CD4-positive, alpha-beta T cell (primary cell): ENCODE measurements around the gene CDH16. TPM values are rescaled to one million over a fixed set of nuclear protein-coding genes. Genes with fewer than 3 reads are reported as not detected.

Source experiments
- ATAC-seq: fragments of 200-7000 bp; cut with Tn5 transposase; one replicate; pipeline ENCODE4 v1.10.0; 2022; ENCODE audit warnings: mild to moderate bottlenecking; ENCODE audit not compliant: poor library complexity
- CTCF ChIA-PET: fragments of 350-600 bp; sonication (Branson Sonifier 250); formaldehyde crosslinking; loops from one replicate; lab custom pipeline; 2021; ENCODE audit warnings: antibody characterized with exemption, inconsistent platforms; lab: Charles Lee
- POLR2A ChIA-PET: fragments of 350-600 bp; sonication (Branson Sonifier 250); formaldehyde crosslinking; loops from one replicate; lab custom pipeline; 2021; ENCODE audit warnings: antibody characterized with exemption, inconsistent platforms; lab: Charles Lee
- DNase-seq, 14 experiments: peaks; one replicate each; pipeline ENCODE4 v3.0.0-alpha.2; 2013 to 2020; ENCODE audit warnings: mixed read lengths in 2 of 14
- H3K27ac ChIP-seq, 2 donors: one replicate each; pipeline versions ENCODE4 v1.5.1 to v1.7.0; 2013; ENCODE audit warnings: low read length in 2 of 2, low read depth in 1 of 2, mild to moderate bottlenecking in 1 of 2
- H3K27me3 ChIP-seq, 2 experiments: 1 replicate in 1 of 2; 2 replicates in 1 of 2; pipeline versions ENCODE4 v1.6.1 to v1.7.0; 2013; ENCODE audit warnings: low read length in 2 of 2, control low read depth in 1 of 2, mild to moderate bottlenecking in 1 of 2, moderate library complexity in 1 of 2; ENCODE audit not compliant: insufficient read depth in 2 of 2, control insufficient read depth in 1 of 2
- H3K36me3 ChIP-seq: one replicate; pipeline ENCODE4 v1.6.1; 2013; ENCODE audit warnings: low read length, control low read depth; ENCODE audit not compliant: insufficient read depth
- H3K4me1 ChIP-seq: one replicate; pipeline ENCODE4 v1.6.1; 2013; ENCODE audit warnings: low read length, control low read depth; ENCODE audit not compliant: insufficient read depth
- H3K4me3 ChIP-seq: one replicate; pipeline ENCODE4 v1.5.1; 2013; ENCODE audit warnings: mild to moderate bottlenecking, low read length, moderate library complexity
- H3K9me3 ChIP-seq, 2 experiments: 1 replicate in 1 of 2; 2 replicates in 1 of 2; pipeline versions ENCODE4 v1.6.1 to v1.7.0; 2013; ENCODE audit warnings: low read length in 2 of 2, mild to moderate bottlenecking in 2 of 2, control low read depth in 1 of 2, moderate library complexity in 1 of 2; ENCODE audit not compliant: control insufficient read depth in 1 of 2, insufficient read depth in 1 of 2
- H3K27ac Mint-ChIP-seq: one replicate; pipeline ENCODE4 v1.8.0; 2020; ENCODE audit warnings: mixed read lengths
- H3K27me3 Mint-ChIP-seq: one replicate; pipeline ENCODE4 v1.8.0; 2021; ENCODE audit warnings: mixed read lengths
- H3K36me3 Mint-ChIP-seq: one replicate; pipeline ENCODE4 v1.8.0; 2021; ENCODE audit warnings: low read depth, mixed read lengths
- H3K4me1 Mint-ChIP-seq: one replicate; pipeline ENCODE4 v1.8.0; 2021; ENCODE audit warnings: low read depth, mixed read lengths
- H3K4me3 Mint-ChIP-seq: one replicate; pipeline ENCODE4 v1.8.0; 2020; ENCODE audit warnings: mild to moderate bottlenecking, mixed read lengths
- H3K9me3 Mint-ChIP-seq: one replicate; pipeline ENCODE4 v1.8.0; 2020; ENCODE audit warnings: mixed read lengths
- CTCF ChIP-seq: fragments of 200-600 bp; IDR thresholded peaks from one replicate; pipeline ENCODE4 v1.8.0; 2022; ENCODE audit warnings: antibody characterized with exemption, mild to moderate bottlenecking
- intact Hi-C, 2 experiments: fragments of 100-400 bp; cut with DNase I in 1 of 2; cut with micrococcal nuclease in 1 of 2; formaldehyde crosslinking; loops; one replicate each; pipeline versions ENCODE4 v1.15.1 to v1.9.0; 2023 to 2025; cut with DNase I, micrococcal nuclease
- total RNA-seq, 174 experiments: library from RNA in 2 of 174; stranded (reverse) in 2 of 174; gene quantifications; one replicate each; pipeline ENCODE4 v1.2.3 and lab custom pipeline; 2021 to 2026

Gene CDH16
- total RNA-seq, 2 experiments from 2014 or later, result not detected

DNA sequence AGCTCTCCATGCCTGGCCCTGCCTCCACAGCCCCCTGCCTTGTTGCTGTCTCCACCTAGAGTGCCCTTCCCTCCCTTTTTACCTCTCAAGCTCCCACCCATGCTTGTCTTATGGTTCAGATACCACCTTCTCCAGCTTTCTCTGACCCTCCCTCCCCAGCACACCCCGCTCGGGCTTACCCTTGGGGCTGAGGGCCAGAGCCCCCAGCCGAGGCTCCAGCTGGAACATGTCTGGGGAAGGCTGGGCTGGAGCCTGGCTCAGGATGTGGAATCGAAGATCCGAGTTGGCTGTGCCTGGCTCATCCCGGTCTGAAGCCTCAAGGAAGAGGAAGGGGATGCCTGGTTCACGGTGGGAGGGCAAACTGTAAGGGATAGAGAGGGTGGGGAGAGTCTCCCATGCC, 3.6 kb downstream of the CDH16 start:
- POLR2A ChIA-PET, result no interaction called here

GRCh38 chr16:66914541-66914940, 4.1 kb downstream of the CDH16 start:
- no peaks in the 10 kb centered on the region for H3K9me3 ChIP-seq
- CTCF ChIA-PET, result interaction anchor here (1.1 kb wide), 1 partner anchor 31 kb away, joined by 3 read pairs; no protein-coding TSS in a partner anchor
- H3K36me3 ChIP-seq, result no peaks in the 10 kb centered on the region
- H3K4me3 Mint-ChIP-seq, result no peak overlapping the region
- no peak overlapping the region for H3K27ac Mint-ChIP-seq
- no peak for TF ChIP-seq CTCF
- H3K27ac ChIP-seq, result no peak overlapping the region
- intact Hi-C loops, result no loop called here
- H3K4me3 ChIP-seq, result no peak overlapping the region
- POLR2A ChIA-PET, result no interaction called here
- H3K9me3 Mint-ChIP-seq, result no peaks in the 10 kb centered on the region
- no peaks in the 10 kb centered on the region for H3K4me1 ChIP-seq
- peaks cover 2 to 4% of the 10 kb centered on the region in 2 experiments for H3K27me3 ChIP-seq
- ATAC-seq (no peak), DNase-seq (no peak)
- H3K4me1 Mint-ChIP-seq, result no peaks in the 10 kb centered on the region
- peaks cover 4% of the 10 kb centered on the region for H3K27me3 Mint-ChIP-seq
- H3K36me3 Mint-ChIP-seq, result no peaks in the 10 kb centered on the region

More for the DNA sequence above, 3.6 kb downstream of the CDH16 start:
- TF ChIP-seq CTCF, result no peak
- Histone ChIP-seq H3K9me3 (no peaks in the 10 kb centered on the region), H3K36me3 (no peaks in the 10 kb centered on the region), H3K4me3 (no peak overlapping the region), H3K27ac (no peak overlapping the region), H3K27me3 (peaks cover 2 to 4% of the 10 kb centered on the region in 2 experiments), H3K4me1 (no peaks in the 10 kb centered on the region)
- Mint-ChIP-seq H3K4me3 (no peak overlapping the region), H3K36me3 (no peaks in the 10 kb centered on the region), H3K27ac (no peak overlapping the region), H3K4me1 (no peaks in the 10 kb centered on the region), H3K9me3 (no peaks in the 10 kb centered on the region), H3K27me3 (peaks cover 4% of the 10 kb centered on the region)
- no peak for DNase-seq
- intact Hi-C loops, result no loop called here
- ATAC-seq, result no peak
- CTCF ChIA-PET, result no interaction called here

- Histone ChIP-seq H3K36me3 (no peaks in the 10 kb centered on the region), H3K27me3 (peaks cover 0 to 2% of the 10 kb centered on the region in 2 experiments), H3K27ac (no peak overlapping the region), H3K4me3 (no peak overlapping the region), H3K4me1 (no peaks in the 10 kb centered on the region), H3K9me3 (no peaks in the 10 kb centered on the region)
- DNase-seq (no peak), ATAC-seq (no peak)
- intact Hi-C loops, result no loop called here
- no peak overlapping the region for H3K27ac Mint-ChIP-seq
- no peaks in the 10 kb centered on the region for H3K27me3 Mint-ChIP-seq
- no peaks in the 10 kb centered on the region for H3K9me3 Mint-ChIP-seq
- ChIA-PET CTCF (interaction anchor here (1.1 kb wide), 1 partner anchor 30 kb away, joined by 3 read pairs; no protein-coding TSS in a partner anchor), POLR2A (no interaction called here)
- no peak overlapping the region for H3K4me3 Mint-ChIP-seq
- H3K4me1 Mint-ChIP-seq, result no peaks in the 10 kb centered on the region
- no peak for TF ChIP-seq CTCF
- H3K36me3 Mint-ChIP-seq, result no peaks in the 10 kb centered on the region
These were observed 5.0 kb downstream of the CDH16 start for GRCh38 chr16:66913711-66914110.
